Endothelial cell (in vitro differentiated cells): Measurements from ENCODE around the gene TMEM150A. TPM values are rescaled to one million over a fixed set of nuclear protein-coding genes. Genes with fewer than 3 reads are reported as not detected.

Source experiments
- DNase-seq: peaks from one replicate; pipeline ENCODE4 v3.0.0; 2021; ENCODE audit warnings: low spot score
- H3K27ac Mint-ChIP-seq: one replicate; pipeline ENCODE4 v1.8.0; 2021; ENCODE audit warnings: mixed read lengths, inconsistent platforms; ENCODE audit not compliant: unreplicated experiment
- H3K27me3 Mint-ChIP-seq: one replicate; pipeline ENCODE4 v1.8.0; 2021; ENCODE audit warnings: mild to moderate bottlenecking, moderate library complexity, mixed read lengths, inconsistent platforms; ENCODE audit not compliant: unreplicated experiment
- H3K36me3 Mint-ChIP-seq: one replicate; pipeline ENCODE4 v1.8.0; 2021; ENCODE audit warnings: mild to moderate bottlenecking, low read depth, mixed read lengths, inconsistent platforms; ENCODE audit not compliant: unreplicated experiment
- H3K4me1 Mint-ChIP-seq: one replicate; pipeline ENCODE4 v1.8.0; 2021; ENCODE audit warnings: mild to moderate bottlenecking, mixed read lengths, inconsistent platforms; ENCODE audit not compliant: unreplicated experiment
- H3K4me3 Mint-ChIP-seq: one replicate; pipeline ENCODE4 v1.8.0; 2021; ENCODE audit warnings: mild to moderate bottlenecking, mixed read lengths, inconsistent platforms; ENCODE audit not compliant: unreplicated experiment
- H3K9me3 Mint-ChIP-seq: one replicate; pipeline ENCODE4 v1.8.0; 2021; ENCODE audit warnings: mixed read lengths, inconsistent platforms; ENCODE audit not compliant: unreplicated experiment
- total RNA-seq: library from RNA; stranded (reverse); fragmentation: NEBNext Ultra II Directional; extraction: Animal tissue kit (Norgen Biotek cat#: 25700); gene quantifications from one replicate; pipeline ENCODE4 v1.2.1, GENCODE V29; 2021; ENCODE audit not compliant: unreplicated experiment
- TF ChIP-seq, protein P1 (sequence below): fragments of 200-600 bp; sonication (generic); IDR thresholded peaks from one replicate; pipeline ENCODE4 v1.5.0; 2021; ENCODE audit warnings: antibody characterized with exemption; ENCODE audit not compliant: unreplicated experiment

TMEM150A gene
- total RNA-seq, 1 donor from 2014 or later, result 42.4 TPM

DNA sequence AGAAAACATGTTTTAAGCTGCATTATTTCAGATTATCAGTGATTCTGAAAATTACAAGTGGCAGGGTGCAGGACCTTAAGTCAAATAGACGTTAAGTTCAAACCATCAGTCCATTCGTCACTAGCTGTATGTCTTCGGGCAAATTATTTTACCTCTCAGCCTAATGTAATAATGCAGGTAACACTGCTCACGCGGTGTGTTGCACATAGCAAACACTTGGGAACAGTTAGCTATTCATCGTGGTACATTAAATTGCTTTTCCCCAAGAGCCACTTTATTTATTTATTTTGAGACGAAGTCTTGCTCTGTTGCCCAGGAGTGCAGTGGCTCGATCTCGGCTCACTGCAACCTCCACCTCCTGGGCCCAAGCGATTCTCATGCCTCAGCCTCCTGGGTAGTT is 53.4 kb downstream of the TMEM150A start:
- Mint-ChIP-seq H3K27me3 (peaks cover 4% of the 10 kb centered on the region), H3K9me3 (no peaks in the 10 kb centered on the region), H3K4me1 (peaks cover 58% of the 10 kb centered on the region), H3K27ac (peak overlapping the region; percentile 36), H3K36me3 (peaks cover 55% of the 10 kb centered on the region), H3K4me3 (peak overlapping the region; percentile 59)
- TF ChIP-seq, protein P1, sequence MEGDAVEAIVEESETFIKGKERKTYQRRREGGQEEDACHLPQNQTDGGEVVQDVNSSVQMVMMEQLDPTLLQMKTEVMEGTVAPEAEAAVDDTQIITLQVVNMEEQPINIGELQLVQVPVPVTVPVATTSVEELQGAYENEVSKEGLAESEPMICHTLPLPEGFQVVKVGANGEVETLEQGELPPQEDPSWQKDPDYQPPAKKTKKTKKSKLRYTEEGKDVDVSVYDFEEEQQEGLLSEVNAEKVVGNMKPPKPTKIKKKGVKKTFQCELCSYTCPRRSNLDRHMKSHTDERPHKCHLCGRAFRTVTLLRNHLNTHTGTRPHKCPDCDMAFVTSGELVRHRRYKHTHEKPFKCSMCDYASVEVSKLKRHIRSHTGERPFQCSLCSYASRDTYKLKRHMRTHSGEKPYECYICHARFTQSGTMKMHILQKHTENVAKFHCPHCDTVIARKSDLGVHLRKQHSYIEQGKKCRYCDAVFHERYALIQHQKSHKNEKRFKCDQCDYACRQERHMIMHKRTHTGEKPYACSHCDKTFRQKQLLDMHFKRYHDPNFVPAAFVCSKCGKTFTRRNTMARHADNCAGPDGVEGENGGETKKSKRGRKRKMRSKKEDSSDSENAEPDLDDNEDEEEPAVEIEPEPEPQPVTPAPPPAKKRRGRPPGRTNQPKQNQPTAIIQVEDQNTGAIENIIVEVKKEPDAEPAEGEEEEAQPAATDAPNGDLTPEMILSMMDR, result no peak
- no peak for DNase-seq

DNA sequence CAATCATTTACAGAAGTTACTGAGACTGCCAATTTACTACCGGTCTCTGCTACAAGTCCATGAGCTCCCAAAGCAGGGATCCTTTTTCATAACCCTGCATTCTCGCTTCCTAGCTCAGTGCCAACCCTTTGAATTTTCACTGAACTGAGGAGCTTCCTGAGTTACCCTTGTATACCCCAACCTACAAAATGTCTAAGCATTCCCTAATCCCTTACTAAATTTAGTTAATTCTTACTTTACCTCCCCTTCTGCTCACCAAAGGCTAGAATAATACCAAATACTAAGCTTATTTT is 53.9 kb downstream of the TMEM150A start:
- H3K4me1 Mint-ChIP-seq, result peaks cover 56% of the 10 kb centered on the region

More for the DNA sequence above, 53.9 kb downstream of the TMEM150A start:
- no peak overlapping the region for H3K27ac Mint-ChIP-seq
- DNase-seq, result no peak
- no peaks in the 10 kb centered on the region for H3K9me3 Mint-ChIP-seq
- TF ChIP-seq, protein P1, result no peak
- H3K27me3 Mint-ChIP-seq, result peaks cover 4% of the 10 kb centered on the region
- peaks cover 55% of the 10 kb centered on the region for H3K36me3 Mint-ChIP-seq
- peak overlapping the region; percentile 59 for H3K4me3 Mint-ChIP-seq

Other genes starting within 250 kb of the TMEM150A start
- 37.0 TPM for gene RETSAT, start 248.2 kb downstream of the TMEM150A start, total RNA-seq
- gene ELMOD3, start 247.9 kb downstream of the TMEM150A start, total RNA-seq, result 15.9 TPM
- 76.4 TPM for gene CAPG, start 192.3 kb downstream of the TMEM150A start, total RNA-seq
- gene SH2D6, start 184.0 kb downstream of the TMEM150A start, total RNA-seq, result 0.33 TPM
- 151 TPM for gene MAT2A, start 63.5 kb downstream of the TMEM150A start, total RNA-seq
- gene GGCX, start 41.2 kb downstream of the TMEM150A start, total RNA-seq, result 145 TPM
- gene VAMP8, start 25.1 kb downstream of the TMEM150A start, total RNA-seq, result 225 TPM
- 296 TPM for gene VAMP5, start 18.3 kb downstream of the TMEM150A start, total RNA-seq
- 155 TPM for gene RNF181, start 7.0 kb downstream of the TMEM150A start, total RNA-seq
- gene C2orf68, start 9.4 kb upstream of the TMEM150A start, total RNA-seq, result 47.5 TPM
- gene USP39, start 13.5 kb upstream of the TMEM150A start, total RNA-seq, result 64.0 TPM
- gene SFTPB, start 65.5 kb upstream of the TMEM150A start, total RNA-seq, result not detected
- not detected for gene GNLY, start 91.7 kb upstream of the TMEM150A start, total RNA-seq
- gene ATOH8, start 151.3 kb upstream of the TMEM150A start, total RNA-seq, result 1.8 TPM